GM21737 (cell line): Measurements from ENCODE around the gene MGMT.

Experiments used
- ATAC-seq: cut with Tn5 transposase; IDR thresholded peaks from one replicate; pipeline ENCODE4 v1.9.1; 2021; ENCODE audit warnings: mild to moderate bottlenecking, moderate library complexity; ENCODE audit not compliant: unreplicated experiment

Gene MGMT

GRCh38 chr10:129494176-129494575 lies 27.1 kb downstream of the MGMT start:
- ATAC-seq = no peak

- ATAC-seq = no peak
Measured at GRCh38 chr10:129494740-129495139, 27.7 kb downstream of the MGMT start.

DNA sequence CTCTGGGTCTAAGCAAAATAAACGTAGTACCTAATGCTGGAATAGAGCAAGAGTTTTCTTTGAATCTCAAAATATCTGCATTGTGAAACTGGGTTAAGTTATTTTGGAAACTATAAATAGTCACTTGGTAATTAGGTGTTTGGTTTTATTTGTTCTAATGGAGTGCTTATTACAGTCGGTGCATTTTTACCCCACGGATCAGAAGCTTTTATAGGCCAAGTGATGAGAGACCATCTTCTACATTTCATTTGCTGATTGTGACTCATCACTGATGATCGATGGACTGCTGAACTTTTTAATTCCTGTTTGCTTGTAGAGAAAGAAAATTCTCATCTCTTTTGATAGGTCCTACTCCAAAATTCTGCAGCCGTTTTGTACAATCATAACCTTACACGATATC lies 28.2 kb downstream of the MGMT start:
- no peak for ATAC-seq

- ATAC-seq = no peak
Measured at GRCh38 chr10:129495698-129496097, 28.7 kb downstream of the MGMT start.

DNA sequence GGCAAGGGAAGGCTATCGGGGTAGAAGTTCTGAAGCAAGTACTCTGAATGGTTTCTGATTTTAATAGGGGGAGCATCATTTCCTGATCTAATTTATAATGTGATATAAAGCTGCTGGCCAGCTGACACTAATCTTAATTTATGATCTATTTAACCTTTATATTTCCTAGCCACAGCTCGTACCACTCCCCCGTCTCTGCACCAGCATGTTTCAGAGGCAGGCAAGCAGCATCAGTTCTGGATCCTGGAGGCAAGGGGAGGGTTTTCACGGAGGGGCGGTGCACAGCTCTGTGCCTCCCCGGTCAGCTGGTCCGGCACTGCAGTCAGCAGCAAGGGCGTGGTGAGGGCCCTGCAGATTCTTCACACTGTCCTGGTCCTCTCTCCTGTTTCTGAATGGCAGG lies 30.0 kb downstream of the MGMT start:
- ATAC-seq = no peak

GRCh38 chr10:129498680-129499079 lies 31.6 kb downstream of the MGMT start:
- ATAC-seq = no peak

DNA sequence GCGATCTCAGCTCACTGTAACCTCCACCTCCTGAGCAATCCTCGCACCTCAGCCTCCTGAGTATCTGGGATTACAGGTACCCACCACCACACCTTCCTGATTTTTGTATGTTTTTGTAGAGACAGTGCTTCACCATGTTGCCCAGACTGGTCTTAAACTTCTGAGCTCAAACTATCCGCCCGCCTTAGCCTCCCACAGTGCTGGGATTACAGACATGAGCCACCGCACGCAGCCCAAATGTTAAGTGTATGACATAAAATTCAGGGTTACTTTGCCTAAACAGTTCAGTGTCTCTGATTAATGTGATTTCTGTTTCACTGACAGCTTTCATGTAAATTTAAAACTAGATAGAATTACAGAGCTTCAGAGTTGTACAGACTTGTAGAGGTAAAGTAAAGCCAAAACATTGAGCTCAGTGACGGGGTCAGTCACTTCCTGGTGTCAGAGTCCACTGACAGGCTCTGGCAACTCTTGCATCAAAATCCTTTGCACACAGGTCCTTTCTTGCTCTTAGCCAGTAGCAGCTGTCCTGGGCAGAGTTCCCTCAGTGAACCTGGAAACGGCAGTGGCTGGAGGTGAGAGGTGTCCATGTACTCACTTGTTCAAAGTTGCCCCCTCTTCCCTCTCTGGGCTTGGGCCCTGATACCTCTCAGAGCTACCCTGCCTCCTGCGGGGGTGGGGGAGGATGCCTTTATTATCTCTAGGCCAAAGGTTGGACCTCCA lies 33.7 kb downstream of the MGMT start:
- ATAC-seq = no peak

DNA sequence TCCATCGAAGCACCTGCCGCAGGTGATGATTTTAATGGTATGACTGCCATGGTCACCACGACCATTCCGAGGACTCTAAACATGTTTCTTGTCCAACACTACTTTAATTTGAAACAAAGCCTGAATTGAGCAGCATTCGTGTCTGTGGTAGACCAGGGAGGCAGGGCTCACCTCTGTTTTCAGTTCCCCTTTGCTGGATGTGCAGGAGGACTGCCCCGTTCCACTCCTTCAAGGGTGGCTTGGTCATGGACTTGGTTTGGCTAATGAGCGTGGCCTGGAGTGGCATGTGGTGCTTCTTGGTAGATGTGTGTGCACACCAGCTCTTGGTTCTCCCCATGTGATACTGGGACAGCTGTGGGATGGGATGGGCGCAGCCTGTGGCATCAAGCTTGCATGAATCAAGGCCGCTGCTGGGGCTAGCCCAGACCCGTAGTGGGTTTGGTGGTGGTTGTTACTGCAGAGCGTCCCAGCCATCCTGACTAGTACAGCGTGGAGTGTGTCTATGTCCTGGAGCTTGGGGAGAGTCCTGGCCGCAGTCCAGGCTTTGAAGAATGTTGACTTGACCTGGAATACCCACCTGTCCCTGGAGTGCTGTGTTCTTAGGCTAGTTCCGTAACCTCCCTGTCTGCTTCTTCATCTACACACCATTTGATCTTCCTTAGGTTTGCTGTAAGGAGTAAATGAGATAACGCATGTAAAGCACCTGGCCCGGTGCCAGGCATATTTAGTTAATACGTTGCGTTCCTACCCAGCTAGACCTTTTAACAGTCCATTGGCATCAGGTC lies 34.8 kb downstream of the MGMT start:
- ATAC-seq = peak; percentile 88

- no peak for ATAC-seq
Measured at GRCh38 chr10:129502448-129502847, 35.4 kb downstream of the MGMT start.

DNA sequence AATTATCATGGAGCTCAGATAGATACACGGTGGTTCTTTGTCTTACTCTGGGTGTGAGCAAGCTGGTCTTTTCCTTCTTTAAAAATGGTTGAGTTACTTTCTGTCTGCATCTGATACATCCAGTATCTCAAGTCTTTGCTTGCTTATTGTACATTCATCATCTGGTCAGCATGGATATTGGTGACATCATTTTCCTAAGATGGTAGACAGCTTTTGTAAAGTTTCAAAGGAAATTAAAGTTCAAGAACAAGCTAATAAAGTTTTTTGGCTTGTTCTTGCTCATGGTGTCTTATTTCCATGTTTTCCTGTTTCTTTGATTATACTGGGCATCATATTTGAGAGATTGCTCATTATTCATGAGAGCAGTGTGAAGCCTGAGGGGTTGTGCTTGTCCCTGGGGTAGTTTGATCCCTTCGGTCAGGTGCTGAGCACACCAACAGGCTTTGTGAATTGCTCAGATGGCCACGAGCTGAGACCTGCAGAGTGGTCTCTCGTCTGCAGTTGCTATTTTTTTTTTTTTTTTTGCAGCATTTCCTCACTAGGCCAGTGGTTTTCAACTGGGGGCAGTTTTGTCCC lies 38.5 kb downstream of the MGMT start:
- no peak for ATAC-seq

DNA sequence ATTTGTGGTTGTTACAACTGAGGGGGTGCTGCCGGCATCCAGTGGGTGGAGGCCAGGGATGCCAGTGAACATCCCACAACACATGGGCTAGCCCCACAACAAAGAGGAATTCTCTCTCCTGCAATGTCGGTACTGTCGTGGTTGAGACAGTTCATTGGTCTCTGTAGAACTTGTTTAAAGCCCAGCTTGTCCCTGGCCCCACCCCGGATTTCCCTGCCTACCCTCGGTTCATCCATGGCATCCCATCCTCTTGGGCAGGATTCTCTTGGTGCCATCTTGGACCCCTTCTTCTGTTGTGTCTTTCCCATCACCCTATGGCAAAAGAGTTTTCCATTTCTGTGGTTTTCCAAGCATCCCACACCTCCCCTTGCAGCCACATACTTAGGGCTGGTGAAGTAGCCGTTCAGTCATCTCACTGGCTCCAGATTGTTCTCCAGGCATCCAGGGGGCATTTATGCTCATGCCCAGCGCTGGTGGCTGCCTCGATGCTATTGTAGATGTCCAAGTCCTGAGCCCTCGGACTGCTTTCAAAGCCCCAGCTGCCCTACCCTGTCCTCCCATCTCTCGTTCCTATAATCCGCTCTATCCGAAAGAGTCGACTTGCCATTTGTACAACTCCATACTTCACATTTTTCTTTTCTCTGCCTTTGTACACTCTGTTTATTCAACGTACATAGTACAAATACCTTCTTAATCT lies 39.2 kb downstream of the MGMT start:
- no peak for ATAC-seq

- ATAC-seq = no peak
Measured at GRCh38 chr10:129507216-129507889, 40.3 kb downstream of the MGMT start.

GRCh38 chr10:129509155-129509554 lies 42.1 kb downstream of the MGMT start:
- no peak for ATAC-seq

GRCh38 chr10:129509835-129510234 lies 42.8 kb downstream of the MGMT start:
- no peak for ATAC-seq

DNA sequence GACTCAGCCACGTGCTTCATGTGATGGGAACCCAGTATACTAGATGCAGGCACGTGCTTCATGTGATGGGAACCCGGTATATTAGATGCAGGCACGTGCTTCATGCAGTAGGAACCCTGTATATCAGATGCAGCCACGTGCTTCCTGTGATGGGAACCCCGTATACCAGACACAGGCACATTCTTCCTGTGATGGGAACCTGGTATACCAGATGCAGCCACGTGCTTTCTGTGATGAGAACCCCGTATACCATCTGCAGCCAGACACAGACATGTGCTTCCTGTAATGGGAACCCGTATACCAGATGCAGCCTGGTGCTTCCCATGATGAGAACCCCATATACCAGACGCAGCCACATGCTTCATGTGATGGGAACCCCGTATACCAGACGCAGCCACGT lies 44.0 kb downstream of the MGMT start:
- ATAC-seq = no peak

DNA sequence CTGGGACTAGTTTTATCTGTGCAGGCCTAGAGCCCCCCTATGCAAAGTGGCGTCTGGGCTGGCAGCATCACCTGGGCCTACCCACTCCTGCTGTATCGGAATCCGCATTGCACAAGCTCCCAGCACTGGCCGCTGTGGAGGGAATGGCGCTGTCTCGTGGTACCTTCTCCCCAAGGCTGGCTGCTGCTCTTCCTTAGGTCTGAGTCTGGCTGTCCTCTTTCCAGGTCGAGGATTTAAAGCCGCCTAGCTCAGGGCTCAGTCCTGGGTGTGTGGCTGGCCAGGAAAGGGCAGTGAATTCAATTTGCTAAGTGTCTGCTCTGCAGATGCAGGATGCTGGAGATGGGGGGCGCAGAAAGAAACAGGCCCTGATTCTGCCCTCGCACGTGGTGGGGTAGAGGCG lies 44.7 kb downstream of the MGMT start:
- ATAC-seq = no peak

DNA sequence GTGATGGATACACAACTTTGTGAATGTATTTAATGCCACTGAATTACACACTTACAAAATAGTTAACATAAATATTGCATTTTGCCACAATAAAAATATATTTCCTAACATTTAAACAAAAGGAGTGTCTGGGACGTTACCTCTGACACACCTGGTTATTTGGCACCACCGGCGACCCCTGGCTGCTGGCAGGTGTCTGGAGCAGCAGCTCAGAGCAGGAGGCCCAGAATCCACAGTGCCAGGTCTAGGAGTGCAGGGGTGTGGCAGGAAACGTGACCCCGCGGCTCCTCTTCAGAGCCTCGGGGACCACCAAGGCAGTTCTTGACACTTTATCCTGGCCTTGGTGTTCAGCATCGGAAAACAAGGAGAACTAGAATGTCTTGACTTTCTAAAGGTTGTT lies 46.3 kb downstream of the MGMT start:
- ATAC-seq = no peak

- no peak for ATAC-seq
Measured at GRCh38 chr10:129514568-129515451, 47.8 kb downstream of the MGMT start.

- ATAC-seq = no peak
Measured at GRCh38 chr10:129516846-129517679, 50.0 kb downstream of the MGMT start.
